ENCODE measurements around the gene ARID5A.
"Not testable (repeated sequence)": the region's sequence is repeated elsewhere in the genome, so short reads cannot be mapped to it uniquely, and the experiment has no call there.

ARID5A gene, protein sequence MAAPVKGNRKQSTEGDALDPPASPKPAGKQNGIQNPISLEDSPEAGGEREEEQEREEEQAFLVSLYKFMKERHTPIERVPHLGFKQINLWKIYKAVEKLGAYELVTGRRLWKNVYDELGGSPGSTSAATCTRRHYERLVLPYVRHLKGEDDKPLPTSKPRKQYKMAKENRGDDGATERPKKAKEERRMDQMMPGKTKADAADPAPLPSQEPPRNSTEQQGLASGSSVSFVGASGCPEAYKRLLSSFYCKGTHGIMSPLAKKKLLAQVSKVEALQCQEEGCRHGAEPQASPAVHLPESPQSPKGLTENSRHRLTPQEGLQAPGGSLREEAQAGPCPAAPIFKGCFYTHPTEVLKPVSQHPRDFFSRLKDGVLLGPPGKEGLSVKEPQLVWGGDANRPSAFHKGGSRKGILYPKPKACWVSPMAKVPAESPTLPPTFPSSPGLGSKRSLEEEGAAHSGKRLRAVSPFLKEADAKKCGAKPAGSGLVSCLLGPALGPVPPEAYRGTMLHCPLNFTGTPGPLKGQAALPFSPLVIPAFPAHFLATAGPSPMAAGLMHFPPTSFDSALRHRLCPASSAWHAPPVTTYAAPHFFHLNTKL

DNA sequence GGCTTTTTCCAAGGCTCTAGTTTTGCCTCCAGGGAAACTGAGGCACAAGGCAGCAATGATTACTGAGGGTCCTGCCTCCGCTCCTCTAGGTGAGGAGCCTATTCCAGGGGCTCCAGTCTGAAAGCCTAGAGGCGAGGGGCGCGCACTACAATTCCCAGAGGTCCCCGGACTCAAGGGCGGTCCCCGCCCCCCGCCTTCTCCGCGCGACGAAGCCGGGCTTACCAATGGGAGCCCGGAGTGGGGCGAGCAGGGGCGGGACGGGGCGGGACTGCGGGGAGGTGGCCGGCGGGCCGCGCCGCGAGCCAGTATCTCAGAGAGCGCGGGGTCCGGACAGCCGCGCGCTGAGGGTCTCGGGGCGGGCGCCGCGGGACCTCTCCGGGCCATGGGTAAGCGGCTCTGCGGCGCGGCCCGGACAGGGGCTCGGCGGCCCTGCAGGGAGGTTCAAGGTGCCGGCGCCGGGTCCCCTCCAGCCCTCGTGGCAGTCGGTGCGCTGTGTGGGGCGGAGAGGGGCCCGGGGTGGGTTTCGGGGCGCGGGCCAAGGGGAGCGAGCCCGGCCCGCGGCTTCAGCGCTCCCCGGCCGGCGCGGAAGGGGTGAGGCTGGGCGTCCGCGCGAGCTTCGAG, at the start of gene ARID5A:
Gene ARID5A (plus strand): TSS at position 308 of the 621 bp plus-strand sequence. CDS start 75 bp downstream, at position 383.
- H3K36me3 Mint-ChIP-seq, result peaks cover 25% of the 10 kb centered on the region

DNA sequence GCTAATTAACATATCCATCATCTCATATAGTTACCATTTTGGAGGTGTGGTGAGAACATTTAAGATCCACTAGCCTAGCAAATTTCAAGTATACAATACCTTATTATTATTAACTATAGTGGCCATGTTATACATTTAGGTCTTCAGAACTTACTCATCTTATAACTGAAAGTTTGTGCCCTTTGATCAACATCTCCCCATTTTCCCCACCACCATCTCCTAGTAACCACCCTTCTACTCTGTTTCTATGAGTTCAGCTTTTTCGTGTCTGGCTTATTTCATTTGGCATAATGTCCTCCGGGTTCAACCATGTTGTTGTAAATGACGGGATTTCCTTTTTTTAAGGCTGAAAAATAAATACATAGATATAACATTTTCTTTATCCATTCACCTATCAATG, 47.3 kb upstream of the ARID5A start:
- no peak overlapping the region for H3K27ac Mint-ChIP-seq
- peaks cover 7% of the 10 kb centered on the region for H3K36me3 Mint-ChIP-seq
- H3K9me3 Mint-ChIP-seq, result peaks cover 4% of the 10 kb centered on the region
- no peaks in the 10 kb centered on the region for H3K27me3 Mint-ChIP-seq
- H3K4me1 Mint-ChIP-seq, result peaks cover 54% of the 10 kb centered on the region
- DNase-seq, result no peak
- CTCF ChIA-PET, result interaction anchor here (0.7 to 1.0 kb wide), 2 partner anchors 65 to 81 kb away, joined by 3 to 4 read pairs; no protein-coding TSS in a partner anchor
- H3K4me3 Mint-ChIP-seq, result no peak overlapping the region

More for the DNA sequence above, at the start of gene ARID5A:
- peak; percentile 96 for DNase-seq
- no peaks in the 10 kb centered on the region for H3K9me3 Mint-ChIP-seq
- CTCF ChIA-PET, result interaction anchor here (1.1 to 5.7 kb wide), 5 partner anchors 9 to 18 kb away, joined by 3 to 33 read pairs (median 10); no protein-coding TSS in a partner anchor
- peak within 1 kb of the TSS; percentile 95 for H3K4me3 Mint-ChIP-seq
- H3K4me1 Mint-ChIP-seq, result peaks cover 61% of the 10 kb centered on the region
- peaks cover 24% of the 10 kb centered on the region for H3K27me3 Mint-ChIP-seq
- peak within 1 kb of the TSS; percentile 100 for H3K27ac Mint-ChIP-seq

DNA sequence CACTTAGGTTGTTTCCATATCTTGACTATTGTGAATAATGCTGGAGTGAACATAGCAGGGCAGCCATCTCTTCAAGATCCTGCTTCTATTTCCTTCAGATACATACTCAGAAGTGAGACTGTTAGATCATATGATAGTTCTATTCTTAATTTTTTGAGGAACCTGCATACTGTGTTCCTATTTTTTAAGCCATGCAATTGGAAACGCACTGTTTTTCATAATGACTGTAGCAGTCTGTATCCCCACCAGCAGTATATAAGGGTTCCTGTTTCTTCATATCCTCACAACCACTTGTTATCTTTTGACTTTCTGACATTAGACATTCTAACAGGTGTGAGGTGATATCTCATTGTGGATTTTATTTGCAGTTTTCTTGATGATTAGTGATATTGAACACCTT, 46.9 kb upstream of the ARID5A start:
- Mint-ChIP-seq H3K9me3 (peaks cover 6% of the 10 kb centered on the region), H3K27me3 (no peaks in the 10 kb centered on the region), H3K4me3 (no peak overlapping the region), H3K4me1 (peaks cover 50% of the 10 kb centered on the region), H3K27ac (no peak overlapping the region), H3K36me3 (peaks cover 8% of the 10 kb centered on the region)
- CTCF ChIA-PET, result no interaction called here
- no peak for DNase-seq

DNA sequence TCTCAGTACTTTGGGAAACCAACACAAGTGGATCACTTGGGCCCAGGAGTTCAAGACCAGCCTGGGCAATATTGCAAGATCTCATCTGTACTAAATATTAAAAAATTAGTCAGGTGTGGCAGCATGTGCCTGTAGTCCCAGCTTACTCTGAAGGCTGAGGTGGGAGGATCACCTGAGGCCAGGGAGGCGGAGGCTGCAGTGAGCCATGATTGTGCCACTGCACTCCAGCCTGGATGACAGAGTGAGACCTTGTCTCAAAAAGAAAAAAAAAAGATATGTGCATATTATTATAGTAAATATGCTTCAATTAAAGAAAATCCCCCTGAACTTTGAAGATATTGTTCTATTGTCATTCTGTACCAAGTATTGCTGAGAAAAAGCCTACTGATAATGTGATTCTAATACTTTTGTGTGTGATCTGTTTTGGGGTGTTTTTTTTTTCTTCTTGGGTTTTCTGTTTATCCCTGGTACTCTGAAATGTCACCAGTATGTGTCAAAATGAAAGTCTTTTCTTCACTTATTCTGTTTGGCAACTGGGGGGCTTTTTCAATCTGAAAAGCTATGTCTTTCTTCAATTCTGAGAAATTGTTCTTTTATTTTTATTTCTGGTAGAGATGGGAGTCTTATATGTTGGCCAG, 44.6 kb upstream of the ARID5A start:
- CTCF ChIA-PET, result interaction anchor here (0.9 kb wide), 1 partner anchor 85 kb away, joined by 3 read pairs; no protein-coding TSS in a partner anchor
- Mint-ChIP-seq H3K4me1 (peaks cover 34% of the 10 kb centered on the region), H3K27me3 (no peaks in the 10 kb centered on the region), H3K36me3 (peaks cover 11% of the 10 kb centered on the region), H3K9me3 (peaks cover 18% of the 10 kb centered on the region), H3K4me3 (no peak overlapping the region), H3K27ac (no peak overlapping the region)
- no peak for DNase-seq

DNA sequence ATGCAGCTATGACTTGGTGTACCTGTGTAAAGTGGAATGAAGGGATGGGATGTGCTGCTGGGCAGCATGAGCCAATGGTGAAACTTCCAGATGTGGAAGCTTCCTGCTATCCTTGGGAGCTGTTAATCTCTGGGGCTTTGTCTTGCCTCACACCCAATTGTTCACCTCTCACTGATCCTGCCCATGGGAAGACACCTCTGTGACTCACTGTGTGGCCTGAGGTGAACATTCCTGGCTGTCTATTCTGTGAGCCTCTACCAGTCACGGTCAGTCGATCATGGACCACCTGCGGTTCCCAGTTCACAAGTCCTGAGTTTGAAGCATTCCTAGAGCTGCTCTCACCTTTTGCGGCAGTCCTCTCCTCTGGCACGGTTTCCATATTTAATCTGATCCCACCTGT, 43.5 kb upstream of the ARID5A start:
- no peak for DNase-seq
- Mint-ChIP-seq H3K36me3 (peaks cover 7% of the 10 kb centered on the region), H3K27ac (no peak overlapping the region), H3K4me3 (no peak overlapping the region), H3K9me3 (peaks cover 18% of the 10 kb centered on the region), H3K4me1 (peaks cover 33% of the 10 kb centered on the region), H3K27me3 (peaks cover under 1% of the 10 kb centered on the region)
- CTCF ChIA-PET, result interaction anchor here (0.9 kb wide), 1 partner anchor 86 kb away, joined by 3 read pairs; no protein-coding TSS in a partner anchor

DNA sequence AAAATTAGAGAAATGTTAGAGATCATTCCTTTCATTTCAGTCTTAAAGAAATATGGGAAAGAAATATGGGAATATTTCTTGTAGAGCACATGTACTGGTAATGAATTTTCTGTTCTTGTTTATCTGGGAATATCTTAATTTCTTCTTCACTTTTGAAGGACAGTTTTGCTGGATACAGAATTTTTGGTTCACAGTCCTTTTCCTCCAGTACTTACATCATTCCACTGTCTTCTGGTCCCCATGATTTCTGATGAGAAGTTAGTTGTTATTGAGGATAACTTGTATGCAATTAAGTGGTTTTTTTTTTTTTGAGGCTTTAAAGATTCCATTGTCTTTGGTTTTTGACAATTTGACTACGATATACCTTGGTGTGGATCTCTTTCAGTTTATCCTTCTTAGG, 42.4 kb upstream of the ARID5A start:
- H3K4me1 Mint-ChIP-seq, result peaks cover 31% of the 10 kb centered on the region
- peaks cover 18% of the 10 kb centered on the region for H3K9me3 Mint-ChIP-seq
- H3K4me3 Mint-ChIP-seq, result no peak overlapping the region
- peaks cover 3% of the 10 kb centered on the region for H3K27me3 Mint-ChIP-seq
- DNase-seq, result no peak
- peaks cover 7% of the 10 kb centered on the region for H3K36me3 Mint-ChIP-seq
- H3K27ac Mint-ChIP-seq, result no peak overlapping the region
- CTCF ChIA-PET, result interaction anchor here (0.6 kb wide), 1 partner anchor 84 kb away, joined by 4 read pairs; no protein-coding TSS in a partner anchor

DNA sequence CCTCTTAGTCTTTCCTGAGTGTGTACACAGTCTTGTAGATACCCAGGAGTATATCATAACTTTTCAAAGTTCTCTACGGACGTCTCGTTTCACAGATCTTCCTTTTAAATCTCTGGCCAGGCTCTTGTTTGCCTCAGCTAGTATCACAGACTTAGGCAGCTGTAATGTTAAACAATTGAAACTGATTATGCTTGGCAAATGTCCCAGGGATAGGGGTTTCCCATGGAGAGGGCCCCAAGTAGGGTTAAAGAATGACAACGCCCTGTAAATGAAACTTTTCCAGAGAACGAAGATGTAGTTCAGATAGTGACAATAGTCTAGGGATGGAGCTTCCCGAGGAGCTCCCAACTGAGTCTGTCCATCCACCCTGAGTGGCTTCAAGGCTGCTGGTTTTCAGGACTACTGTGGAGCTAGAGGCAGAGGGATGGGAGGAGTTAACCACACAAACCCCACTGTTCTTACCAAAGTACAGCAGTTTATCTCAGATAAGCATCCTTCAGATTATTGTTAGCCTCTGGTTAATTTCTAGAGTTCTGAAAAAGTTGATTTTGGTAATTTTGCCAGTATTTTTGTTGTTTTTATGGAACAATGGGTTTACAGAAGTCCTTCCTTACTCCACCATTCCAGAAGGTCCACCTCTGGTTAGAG, 40.4 kb upstream of the ARID5A start:
- Mint-ChIP-seq H3K27ac (no peak overlapping the region), H3K36me3 (peaks cover 7% of the 10 kb centered on the region), H3K9me3 (peaks cover 18% of the 10 kb centered on the region), H3K27me3 (peaks cover 14% of the 10 kb centered on the region), H3K4me1 (peaks cover 25% of the 10 kb centered on the region), H3K4me3 (no peak overlapping the region)
- CTCF ChIA-PET, result interaction anchor here (1.7 to 1.8 kb wide), 2 partner anchors 12 to 89 kb away, joined by 5 to 7 read pairs; no protein-coding TSS in a partner anchor
- DNase-seq, result no peak

DNA sequence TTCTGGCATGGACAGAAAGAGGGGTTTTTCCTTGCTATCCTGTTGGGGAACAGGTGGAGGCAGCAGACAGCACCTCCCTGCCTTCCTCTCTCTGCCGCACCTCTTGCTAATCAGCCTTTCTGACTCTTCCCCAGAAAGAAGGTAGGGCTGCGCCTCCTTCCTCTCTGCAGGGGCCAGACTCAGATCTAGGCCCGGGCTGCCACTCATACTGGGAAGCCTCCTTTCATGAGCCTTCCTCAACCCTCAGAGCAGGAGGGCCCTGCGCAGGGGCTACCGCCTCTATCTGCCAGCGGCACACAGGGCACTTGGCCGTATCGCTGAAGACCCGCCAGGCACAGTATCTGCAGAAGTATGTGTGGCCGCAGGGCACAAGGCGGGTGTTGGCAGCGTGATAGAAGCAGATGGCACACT, 38.5 kb upstream of the ARID5A start:
- CTCF ChIA-PET, result interaction anchor here (0.5 to 0.7 kb wide), 2 partner anchors 34 to 50 kb away, joined by 3 to 6 read pairs; no protein-coding TSS in a partner anchor
- Mint-ChIP-seq H3K9me3 (peaks cover 18% of the 10 kb centered on the region), H3K4me3 (no peak overlapping the region), H3K4me1 (peaks cover 30% of the 10 kb centered on the region), H3K27ac (no peak overlapping the region), H3K36me3 (peaks cover 7% of the 10 kb centered on the region), H3K27me3 (peaks cover 20% of the 10 kb centered on the region)
- no peak for DNase-seq

DNA sequence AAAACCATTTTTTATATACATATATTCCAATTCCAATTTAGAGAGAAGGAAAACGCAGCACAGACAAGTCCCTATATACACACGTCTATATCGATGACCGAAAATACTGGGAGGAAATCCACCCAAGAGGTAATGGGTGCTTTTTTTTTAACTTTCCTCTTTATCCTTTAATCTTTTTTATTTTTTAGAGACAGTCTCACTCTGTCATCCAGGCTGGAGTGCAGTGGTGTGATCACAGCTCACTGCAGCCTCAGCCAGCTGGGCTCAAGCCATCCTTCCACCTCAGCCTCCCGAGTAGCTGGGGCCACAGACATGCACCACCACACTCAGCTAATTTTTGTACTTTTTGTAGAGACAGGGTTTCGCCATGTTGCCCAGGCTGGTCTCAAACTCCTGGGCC, 37.9 kb upstream of the ARID5A start:
- H3K9me3 Mint-ChIP-seq, result peaks cover 18% of the 10 kb centered on the region
- CTCF ChIA-PET, DNase-seq: not testable (repeated sequence)

DNA sequence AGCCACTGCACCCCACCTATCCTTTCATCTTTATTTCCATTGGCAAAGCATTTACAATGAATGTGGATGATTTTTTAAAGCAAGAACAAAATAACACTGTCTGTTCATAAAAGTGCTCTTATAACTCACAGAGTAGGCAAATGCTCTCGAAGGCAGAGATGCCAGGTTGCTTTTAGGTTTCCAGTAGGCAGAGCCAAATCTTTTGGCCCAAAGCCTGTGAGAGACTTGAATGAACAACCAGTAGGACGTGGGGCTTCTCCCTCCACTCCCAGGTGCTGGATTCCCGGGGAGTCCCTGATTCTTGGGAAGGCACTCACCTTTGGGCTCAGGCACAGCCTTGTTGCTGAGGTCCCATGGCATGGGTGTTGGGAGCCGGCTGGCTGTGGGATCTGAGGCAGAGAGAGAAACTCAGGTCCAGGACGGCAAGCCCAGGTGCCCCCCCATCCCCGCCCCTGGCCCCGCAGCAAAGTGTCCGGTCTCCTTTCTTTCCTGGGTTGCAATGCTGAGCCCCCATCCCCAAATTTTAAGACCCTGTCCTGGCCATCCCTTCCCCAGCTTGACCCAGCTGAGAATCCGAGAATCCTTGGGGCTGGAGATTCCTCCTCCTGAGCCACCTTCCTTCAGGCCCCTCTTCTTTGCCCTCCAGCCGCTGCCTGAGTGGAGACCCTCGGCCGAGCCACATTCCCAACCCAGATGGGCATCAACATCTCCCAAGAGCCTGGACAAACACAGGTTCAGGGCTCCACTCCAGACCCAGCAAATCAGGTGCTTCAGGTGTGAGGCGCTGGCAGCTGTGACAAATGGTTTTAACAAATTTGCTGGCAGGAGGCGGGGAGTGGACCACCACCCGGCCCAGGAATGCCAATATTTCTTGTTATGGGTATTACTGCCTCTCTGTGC, 37.2 kb upstream of the ARID5A start:
- peaks cover 20% of the 10 kb centered on the region for H3K27me3 Mint-ChIP-seq
- CTCF ChIA-PET, result no interaction called here
- no peak for DNase-seq
- peaks cover 30% of the 10 kb centered on the region for H3K4me1 Mint-ChIP-seq
- peaks cover 4% of the 10 kb centered on the region for H3K36me3 Mint-ChIP-seq
- peaks cover 13% of the 10 kb centered on the region for H3K9me3 Mint-ChIP-seq
- H3K27ac Mint-ChIP-seq, result no peak overlapping the region
- no peak overlapping the region for H3K4me3 Mint-ChIP-seq

More for the DNA sequence above, 37.9 kb upstream of the ARID5A start:
- not testable (repeated sequence) for H3K4me3 Mint-ChIP-seq, H3K36me3 Mint-ChIP-seq, H3K27ac Mint-ChIP-seq
- Mint-ChIP-seq H3K4me1 (peaks cover 30% of the 10 kb centered on the region), H3K27me3 (peaks cover 20% of the 10 kb centered on the region)

DNA sequence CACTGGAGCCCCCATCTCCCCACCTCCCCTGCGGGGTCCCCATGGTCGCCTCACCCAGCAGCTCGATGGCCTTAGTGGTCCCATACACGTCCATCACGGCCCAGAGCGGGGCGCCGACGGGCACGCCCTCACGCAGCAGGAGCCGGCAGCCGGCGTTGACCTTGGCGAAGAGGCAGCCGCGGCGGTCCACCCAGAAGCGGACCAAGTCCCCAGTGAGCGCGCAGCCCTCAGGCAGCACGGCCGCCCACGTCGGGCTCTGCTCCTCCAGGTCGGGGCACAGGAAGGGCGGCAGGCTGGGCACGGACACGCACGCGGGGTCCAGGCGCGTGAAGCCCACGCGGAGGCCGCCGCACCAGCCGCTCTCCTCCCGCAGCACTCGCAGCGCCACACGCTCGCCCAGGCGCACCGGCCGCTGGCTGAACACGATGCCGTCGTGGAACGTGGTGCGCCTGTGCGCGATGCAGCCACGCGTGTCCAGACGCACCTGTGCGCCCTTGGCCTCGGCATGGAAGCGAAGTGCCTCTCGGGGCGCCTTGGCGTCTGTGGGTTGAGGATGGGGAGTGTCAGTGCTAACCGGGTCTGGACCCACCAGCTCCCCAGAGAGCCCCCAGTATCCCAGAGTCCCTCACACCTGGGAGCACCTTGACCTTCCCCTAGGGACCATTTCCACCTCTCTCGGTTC, 36.0 kb upstream of the ARID5A start:
- no peak for DNase-seq
- Mint-ChIP-seq H3K4me1 (peaks cover 29% of the 10 kb centered on the region), H3K9me3 (peaks cover 7% of the 10 kb centered on the region), H3K27me3 (peaks cover 20% of the 10 kb centered on the region), H3K36me3 (no peaks in the 10 kb centered on the region), H3K27ac (no peak overlapping the region), H3K4me3 (no peak overlapping the region)
- CTCF ChIA-PET, result no interaction called here

DNA sequence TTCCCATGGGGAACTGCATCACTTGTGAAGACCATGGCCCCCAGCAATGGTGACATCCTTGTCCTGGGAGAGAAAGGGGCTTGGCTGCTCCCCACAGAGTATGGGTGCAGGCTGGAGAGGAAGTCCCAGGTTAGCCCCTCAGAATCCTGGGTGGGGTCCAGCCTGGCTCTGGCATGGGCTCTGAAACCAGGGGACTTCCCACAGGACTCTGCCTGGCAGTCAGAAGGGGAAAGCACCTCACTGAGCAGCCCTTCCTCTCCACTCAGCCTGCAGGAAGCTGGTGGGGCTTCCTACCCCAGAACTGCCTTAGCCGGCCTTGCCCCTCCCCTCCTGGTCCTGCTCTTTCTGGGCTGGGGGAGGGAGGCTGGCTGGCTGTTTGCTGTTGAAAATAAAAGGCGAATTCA, 35.1 kb upstream of the ARID5A start:
- Mint-ChIP-seq H3K9me3 (no peaks in the 10 kb centered on the region), H3K27ac (no peak overlapping the region), H3K36me3 (no peaks in the 10 kb centered on the region), H3K4me3 (no peak overlapping the region), H3K4me1 (peaks cover 22% of the 10 kb centered on the region), H3K27me3 (peaks cover 20% of the 10 kb centered on the region)
- CTCF ChIA-PET, result no interaction called here
- DNase-seq, result peak; percentile 53

Measured in activated naive CD4-positive, alpha-beta T cell treated with anti-CD3 and anti-CD28 coated beads, Interleukin-2, amount 10 ng/mL, durations not matched to agents 7 days and 5 days (primary cell).